ENCODE measurements around the gene HIVEP3.

HIVEP3 gene

DNA sequence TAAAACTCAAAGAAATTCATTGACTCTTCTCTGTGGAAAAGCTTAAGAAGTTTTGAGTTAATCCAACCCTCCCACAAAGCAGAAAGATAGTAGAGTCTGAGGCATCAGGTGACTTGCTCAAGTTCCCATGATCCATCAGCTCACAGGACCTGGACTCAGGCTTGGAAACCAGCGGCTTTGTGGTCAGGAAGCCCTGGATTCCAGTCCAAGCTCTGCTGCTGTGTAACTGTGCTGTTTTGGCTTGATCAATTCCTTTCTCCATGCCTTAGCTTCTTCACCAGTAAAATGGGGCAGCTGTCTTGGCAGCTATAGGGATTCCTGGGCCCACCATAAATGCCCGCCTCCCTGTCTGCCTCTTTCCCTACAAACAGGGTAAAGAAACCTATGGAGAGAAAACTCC is 180.2 kb downstream of the HIVEP3 start:
- no peak for TF ChIP-seq CTCF (IDR thresholded peaks at IDR 0.05; ENCODE audit: insufficient read depth, low read depth, low read length, missing control alignments)
- H3K4me3 ChIP-seq (ENCODE audit: low read depth, low read length) = peak overlapping the region; percentile 62
- DNase-seq (ENCODE audit: low read depth) = no peak

DNA sequence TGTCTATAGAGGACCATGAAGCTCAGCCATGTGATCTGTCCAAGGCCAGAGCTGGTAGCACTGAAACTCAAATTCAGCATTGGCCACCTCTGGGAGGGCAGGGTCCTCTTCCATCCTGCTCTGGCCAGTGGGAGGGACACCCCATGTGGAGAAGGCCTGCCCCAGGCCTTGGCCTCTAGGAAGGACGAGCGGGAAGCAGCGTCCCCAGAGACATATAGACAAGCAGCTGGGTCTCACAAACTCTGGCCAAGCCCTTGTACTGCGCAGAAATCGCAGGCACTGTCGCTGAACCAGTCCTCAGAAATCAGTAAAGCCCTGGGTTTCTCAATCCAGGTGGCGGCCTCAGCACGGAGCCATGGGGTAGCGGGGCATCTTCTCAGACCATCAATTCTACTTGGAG is 180.7 kb downstream of the HIVEP3 start:
- no peak for DNase-seq (ENCODE audit: low read depth)
- TF ChIP-seq CTCF (IDR thresholded peaks at IDR 0.05; ENCODE audit: insufficient read depth, low read depth, low read length, missing control alignments) = no peak
- H3K4me3 ChIP-seq (ENCODE audit: low read depth, low read length) = peak overlapping the region; percentile 62; the same call in 1 of the 2 replicates

DNA sequence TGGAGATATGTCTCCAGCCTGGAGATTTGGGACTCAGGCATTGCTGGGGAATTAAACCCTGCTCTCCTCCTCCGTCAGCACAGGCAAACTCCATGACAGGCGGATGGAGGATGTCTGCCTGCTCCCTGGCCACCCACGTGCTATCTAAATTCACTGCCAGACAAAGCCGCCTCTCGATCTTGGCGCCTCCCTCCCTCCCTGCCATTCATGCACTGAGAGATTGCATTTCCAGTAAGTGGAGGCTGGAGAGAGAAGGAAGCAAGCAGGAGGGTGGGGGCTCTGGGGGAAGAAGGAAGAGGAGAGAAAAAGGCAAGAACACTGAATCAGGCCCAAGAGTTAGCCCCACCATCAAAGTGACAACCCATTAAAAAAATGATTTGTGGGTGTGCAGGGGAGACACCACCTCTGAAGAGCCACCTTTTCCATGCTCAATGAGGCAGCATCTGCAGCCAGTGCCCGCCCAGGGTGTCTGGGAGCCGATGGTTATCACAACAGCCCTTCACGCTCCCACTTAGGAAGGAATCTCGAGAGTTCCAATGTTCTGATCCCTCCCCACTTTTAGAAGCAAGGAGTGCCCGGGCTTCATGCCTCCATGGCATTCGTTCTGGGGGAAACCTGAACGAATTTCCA is 183.0 kb downstream of the HIVEP3 start:
- no peak for DNase-seq (ENCODE audit: low read depth)
- H3K4me3 ChIP-seq (ENCODE audit: low read depth, low read length) = no peak overlapping the region
- TF ChIP-seq CTCF (IDR thresholded peaks at IDR 0.05; ENCODE audit: insufficient read depth, low read depth, low read length, missing control alignments) = no peak

DNA sequence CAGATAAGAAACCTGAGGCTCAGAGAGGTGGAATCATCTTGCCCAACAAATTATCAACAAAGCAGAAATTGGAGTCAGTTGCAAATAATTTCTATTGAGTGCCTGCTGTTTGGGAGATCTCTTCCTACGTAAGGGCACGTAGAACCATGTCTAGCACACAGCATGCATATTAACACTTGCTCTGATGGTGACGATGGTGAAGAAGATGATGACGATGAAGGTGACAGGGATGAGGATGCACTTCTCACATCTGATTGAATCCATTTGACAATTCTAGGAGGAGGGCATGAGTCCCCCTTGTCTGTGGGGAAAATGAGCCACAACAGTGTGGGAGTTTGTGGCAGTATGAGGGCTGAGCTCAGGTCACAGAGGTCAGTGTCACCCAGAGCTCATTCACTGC is 183.6 kb downstream of the HIVEP3 start:
- TF ChIP-seq CTCF (IDR thresholded peaks at IDR 0.05; ENCODE audit: insufficient read depth, low read depth, low read length, missing control alignments) = no peak
- DNase-seq (ENCODE audit: low read depth) = no peak
- H3K4me3 ChIP-seq (ENCODE audit: low read depth, low read length) = no peak overlapping the region

- no peak for DNase-seq (ENCODE audit: low read depth)
- no peak overlapping the region for H3K4me3 ChIP-seq (ENCODE audit: low read depth, low read length)
- TF ChIP-seq CTCF (IDR thresholded peaks at IDR 0.05; ENCODE audit: insufficient read depth, low read depth, low read length, missing control alignments) = no peak
Measured at GRCh38 chr1:41734201-41734970, 184.3 kb downstream of the HIVEP3 start.

- no peak for TF ChIP-seq CTCF (IDR thresholded peaks at IDR 0.05; ENCODE audit: insufficient read depth, low read depth, low read length, missing control alignments)
- no peak overlapping the region for H3K4me3 ChIP-seq (ENCODE audit: low read depth, low read length)
- DNase-seq (ENCODE audit: low read depth) = no peak
Measured at GRCh38 chr1:41733725-41734124, 185.0 kb downstream of the HIVEP3 start.

All from GM12865 (cell line).